DMS53 (cell line): Measurements from ENCODE around the gene REG4.

ENCODE experiments used
- DNase-seq: peaks from one replicate; lab custom pipeline; 2025; lab: John Stamatoyannopoulos, UW

REG4 gene

DNA sequence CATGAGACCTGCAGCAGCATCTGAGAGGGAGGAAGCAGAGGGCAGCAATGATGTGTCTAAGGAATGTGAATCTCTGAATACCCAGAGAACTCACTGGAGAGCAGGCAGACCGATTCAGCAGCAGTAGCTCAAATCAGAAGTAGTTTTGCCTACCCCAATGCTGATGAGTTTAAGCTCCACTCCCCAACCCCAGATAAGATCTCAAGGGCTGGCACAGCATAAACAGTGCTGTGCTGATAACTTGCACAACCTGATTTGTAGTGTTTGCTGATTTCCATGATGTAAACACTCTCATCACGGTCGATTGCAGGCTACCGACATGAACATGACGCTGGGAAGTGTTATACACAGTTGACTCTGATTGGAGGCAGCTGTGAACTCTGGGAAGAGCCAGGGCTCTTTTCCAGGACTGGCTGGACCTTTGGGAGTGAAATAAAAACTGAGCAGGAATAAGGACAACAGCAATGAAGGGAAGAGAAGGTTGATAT, 31.3 kb downstream of the REG4 start:
- peak; percentile 91 for DNase-seq

GRCh38 chr1:119778886-119779560, 32.2 kb downstream of the REG4 start:
- DNase-seq: peak; percentile 27

DNA sequence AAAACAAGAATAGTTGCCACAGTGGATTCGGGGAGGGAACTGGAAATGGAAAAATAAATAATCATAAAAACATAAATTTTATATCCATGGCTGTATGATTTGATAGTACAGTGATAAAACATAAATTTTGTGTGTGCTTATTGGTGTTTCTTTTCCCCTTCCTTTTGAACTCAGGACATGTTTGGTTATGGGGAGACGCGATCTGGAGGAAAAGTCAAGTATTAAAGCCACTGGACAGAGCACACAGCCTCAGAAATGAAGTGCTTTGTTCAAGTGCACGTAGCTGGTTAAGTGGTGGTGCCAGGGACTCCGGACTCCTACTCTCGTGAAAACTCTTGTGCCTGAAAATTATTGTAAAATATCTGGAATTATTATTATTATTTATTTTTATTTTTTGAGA, 32.9 kb downstream of the REG4 start:
- peak; percentile 29 for DNase-seq

DNA sequence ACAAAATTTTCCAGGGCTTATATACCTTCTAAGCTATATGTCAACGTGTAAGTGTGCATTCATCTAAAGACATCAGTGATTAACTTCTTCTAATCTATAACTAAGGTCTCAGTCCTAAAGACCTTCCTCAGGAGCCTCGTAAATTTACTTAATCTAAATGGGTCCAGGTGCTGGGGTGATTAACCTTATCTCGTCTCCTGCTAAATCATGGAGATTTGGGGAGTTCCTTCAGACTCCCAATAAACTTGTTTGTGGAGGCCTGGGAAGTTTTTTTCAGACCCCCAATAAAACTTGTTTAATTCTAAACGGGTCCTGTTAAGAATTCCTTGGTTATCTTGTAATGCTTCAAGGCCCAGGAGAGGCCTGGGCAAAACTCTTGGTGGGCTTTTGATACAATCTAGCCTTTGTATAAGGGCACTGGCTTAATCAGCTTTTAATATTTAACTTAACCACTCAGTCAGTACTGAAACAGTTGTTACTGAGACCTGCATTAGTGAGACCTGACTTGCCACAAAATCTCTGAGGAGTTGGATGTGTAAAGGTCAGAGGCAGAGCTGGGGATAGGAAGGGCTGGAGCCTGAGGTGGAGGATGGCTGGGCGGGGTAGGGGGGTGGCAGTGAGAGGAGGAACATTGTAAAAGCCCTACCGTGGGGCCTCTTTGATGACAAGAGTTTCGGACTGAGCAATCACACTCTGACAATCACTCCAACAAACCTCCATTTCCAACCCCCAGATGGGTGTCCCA, 36.3 kb downstream of the REG4 start:
- DNase-seq: no peak

DNA sequence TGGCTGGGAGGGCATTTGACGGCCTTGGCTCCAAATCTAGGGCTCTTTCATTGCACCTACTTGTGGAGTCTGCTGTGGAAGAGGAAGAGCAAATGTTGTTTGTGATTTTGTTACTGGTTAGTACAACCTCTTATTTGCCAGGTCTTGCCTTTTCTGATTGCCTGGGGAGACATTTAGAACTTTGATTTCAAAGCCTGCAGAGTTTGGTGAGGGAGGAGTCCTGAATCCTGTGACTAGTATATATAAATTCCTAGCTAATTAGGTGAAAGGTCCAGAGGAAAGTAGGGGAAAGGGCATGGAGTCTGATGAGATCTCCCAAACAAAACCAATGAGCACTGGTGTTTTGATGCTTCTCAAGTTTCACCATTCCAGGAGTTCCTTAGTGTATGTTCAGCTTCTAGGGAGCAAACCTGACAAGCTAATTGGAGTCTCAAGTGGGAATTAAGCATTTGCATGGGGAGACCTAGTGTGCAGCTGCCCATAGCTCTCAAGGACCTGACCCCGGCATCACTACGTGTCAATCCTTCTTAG, 37.5 kb downstream of the REG4 start:
- DNase-seq: peak; percentile 7

DNA sequence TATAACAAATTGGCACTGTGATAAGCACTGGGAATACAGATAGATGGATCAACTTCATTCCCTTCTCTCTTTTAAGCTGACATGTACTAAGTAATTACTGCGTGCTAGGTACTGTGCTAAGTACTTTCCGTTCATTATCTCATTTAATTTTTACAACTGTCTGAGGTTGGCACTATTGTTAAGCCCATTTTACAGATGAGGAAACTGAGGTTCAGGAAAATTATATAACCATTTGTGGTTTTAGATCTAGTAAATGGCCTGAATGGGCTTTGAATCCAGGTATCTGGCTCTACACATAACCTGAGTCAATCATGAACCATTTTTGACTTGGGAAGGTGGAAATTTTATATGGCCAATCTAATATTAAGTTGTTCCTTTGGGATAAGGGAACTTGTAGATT, 39.0 kb downstream of the REG4 start:
- no peak for DNase-seq

GRCh38 chr1:119771770-119772169, 39.5 kb downstream of the REG4 start:
- DNase-seq: no peak

- DNase-seq: peak; percentile 2
Measured at GRCh38 chr1:119771016-119771415, 40.2 kb downstream of the REG4 start.

DNA sequence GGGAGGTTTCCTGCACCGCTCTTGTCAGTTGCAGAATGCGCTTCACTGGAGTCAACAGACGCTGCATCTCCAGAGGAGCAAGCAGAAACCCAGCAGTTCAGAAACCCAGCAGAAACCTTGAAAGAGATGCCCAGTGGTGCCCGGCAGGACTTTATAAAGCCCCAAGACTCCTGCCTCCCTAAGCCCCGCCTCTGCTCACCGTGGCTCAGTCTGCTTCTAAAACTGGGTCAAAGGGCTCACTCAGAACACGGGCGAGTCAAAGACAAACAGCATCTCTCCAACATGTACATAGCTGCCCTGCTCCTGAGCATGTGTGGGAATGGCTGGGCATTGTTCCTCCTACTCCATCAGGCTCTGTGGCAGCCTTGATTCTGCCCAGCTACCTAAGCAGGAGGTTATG, 42.5 kb downstream of the REG4 start, which contains the start of gene HMGCS2:
HMGCS2 (minus strand) TSS at position 128 of the 400 bp plus-strand sequence; CDS start at position 67, 61 bp downstream.
- peak; percentile 18 for DNase-seq

GRCh38 chr1:119767486-119767885, 43.8 kb downstream of the REG4 start:
- peak; percentile 23 for DNase-seq

DNA sequence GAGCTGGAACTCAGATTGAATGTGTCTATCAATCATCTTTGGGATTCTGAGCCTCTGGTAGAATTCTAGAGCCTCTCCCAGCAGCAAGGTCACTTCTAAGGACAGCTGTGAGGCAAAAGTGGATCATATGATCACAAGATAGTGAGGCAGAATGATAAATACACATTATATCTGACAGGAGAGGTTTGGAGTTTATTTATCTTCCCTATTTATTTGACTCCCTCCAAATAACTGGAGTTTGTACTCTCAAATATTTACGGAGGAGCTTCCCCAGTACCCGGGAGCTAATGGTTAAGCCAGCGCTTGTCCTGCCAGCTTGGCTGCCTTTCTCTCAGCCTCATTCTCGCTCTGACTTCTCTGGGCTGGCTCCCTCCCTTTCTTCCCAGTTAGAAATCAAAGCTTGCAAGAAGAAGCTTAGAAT, 44.9 kb downstream of the REG4 start:
- peak; percentile 43 for DNase-seq

DNA sequence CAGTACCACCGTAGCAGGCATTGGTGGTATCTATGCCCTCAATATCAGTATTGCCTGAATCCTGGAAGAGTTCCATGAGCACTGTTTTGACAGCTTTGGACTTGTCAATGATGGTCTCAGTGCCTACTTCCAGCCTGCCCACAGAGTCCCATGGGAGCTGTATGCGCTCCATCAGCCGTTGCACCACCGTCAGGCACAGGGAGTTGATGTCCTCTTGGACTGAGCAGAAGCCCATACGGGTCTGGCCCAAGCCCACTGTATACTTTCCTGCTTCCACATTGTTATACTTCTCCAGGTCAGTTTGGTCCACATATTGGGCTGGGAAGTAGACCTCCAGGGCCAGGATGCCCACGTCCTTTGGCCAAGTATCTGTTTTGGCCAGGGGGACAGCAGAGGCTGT, 47.0 kb downstream of the REG4 start:
- DNase-seq: no peak

- no peak for DNase-seq
Measured at GRCh38 chr1:119762953-119763352, 48.3 kb downstream of the REG4 start.

- DNase-seq: no peak
Measured at GRCh38 chr1:119762409-119762808, 48.9 kb downstream of the REG4 start.

DNA sequence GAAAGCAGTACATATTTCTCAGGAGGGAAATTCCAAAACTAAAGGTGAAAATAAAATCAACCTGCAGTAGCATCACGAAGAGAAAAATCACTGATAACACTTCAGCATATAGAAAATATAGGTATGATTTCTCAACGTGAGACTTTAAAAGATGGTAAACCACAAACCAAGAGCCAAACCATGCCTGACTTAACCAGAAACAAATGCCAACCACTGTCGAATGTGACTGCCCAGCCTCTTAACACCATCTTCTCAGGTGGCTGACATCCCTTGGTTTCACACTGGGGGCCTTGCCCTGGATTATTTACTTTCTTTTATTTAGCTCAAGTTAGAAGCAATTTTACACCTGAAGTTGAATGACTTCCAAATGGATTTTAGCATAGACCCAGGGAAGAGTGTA, 52.7 kb downstream of the REG4 start:
- DNase-seq: no peak

DNA sequence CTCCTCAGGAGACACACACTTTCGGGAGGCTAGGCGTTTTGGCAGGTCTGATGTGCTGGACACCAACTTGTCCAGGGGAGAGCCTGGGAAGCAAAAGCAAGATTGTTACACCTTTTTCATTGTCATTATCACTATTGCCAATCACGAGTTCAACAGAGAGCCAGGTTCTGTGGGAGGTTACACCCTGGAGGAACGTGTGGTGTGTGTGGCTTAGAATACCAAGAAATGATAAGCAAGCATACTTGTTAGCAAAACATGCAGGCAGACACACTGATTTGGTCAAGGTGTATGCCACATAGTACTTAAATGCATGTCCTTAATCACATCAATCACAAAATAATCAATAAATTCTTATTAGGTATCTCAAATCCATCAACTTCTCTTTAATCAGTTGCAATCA, 58.7 kb downstream of the REG4 start:
- DNase-seq: no peak

- DNase-seq: no peak
Measured at GRCh38 chr1:119748040-119748439, 63.2 kb downstream of the REG4 start.

DNA sequence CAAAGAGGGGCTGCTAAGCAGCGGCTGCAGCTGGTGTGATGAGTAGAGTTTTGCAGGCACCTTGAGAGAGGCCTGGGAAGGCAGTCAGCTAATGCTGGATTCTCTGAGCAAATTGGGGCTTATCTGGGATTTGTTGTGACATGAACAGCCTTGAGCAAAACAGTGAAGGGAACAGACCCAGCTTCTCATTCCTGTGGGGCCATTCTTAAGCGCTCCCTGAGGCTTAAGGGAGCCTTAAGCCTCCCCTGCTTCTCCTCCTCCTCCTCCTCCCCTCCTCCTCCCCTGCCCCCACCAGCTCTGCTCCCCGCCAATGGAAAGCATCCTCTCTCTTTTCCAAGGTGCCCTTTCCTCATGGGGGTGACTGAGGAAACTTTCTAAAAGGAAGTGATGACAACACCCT, 63.8 kb downstream of the REG4 start:
- DNase-seq: no peak

GRCh38 chr1:119745034-119745433, 66.2 kb downstream of the REG4 start:
- no peak for DNase-seq

DNA sequence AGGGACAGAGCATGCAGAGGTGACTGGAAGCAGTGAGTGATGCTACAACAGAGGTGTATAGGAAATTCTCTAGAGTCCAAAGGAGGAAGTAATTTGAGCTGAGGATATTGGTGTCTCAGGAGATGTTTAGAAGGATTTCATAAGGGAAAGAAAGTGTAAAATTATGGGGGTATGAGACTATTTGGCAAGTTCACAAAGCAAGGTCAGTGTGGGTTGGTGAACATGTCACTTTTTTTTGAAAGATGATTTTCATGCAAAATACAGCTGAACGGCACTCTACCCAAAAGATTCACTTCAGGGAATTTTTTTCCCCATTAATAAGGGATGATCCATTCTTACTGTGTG, 66.7 kb downstream of the REG4 start:
- DNase-seq: no peak
